Frontal cortex (tissue), 4 donors: ENCODE results near the gene PBX1. TPM values are rescaled to one million over a fixed set of nuclear protein-coding genes. Genes with fewer than 3 reads are reported as not detected.

Experiments used
- DNase-seq, 2 donors: peaks; one replicate each; pipeline ENCODE4 v3.0.0; 2012; ENCODE audit warnings: low spot score in 2 of 2
- FAIRE-seq: peaks from 2 replicates; lab custom pipeline; 2012; peaks lifted over from hg19 to GRCh38; lab: Jason Lieb, UNC
- total RNA-seq: library from RNA; depleted of rRNA; stranded (reverse); fragments of >200 nt; gene quantifications from one replicate; pipeline ENCODE4 v1.2.3, GENCODE V29; 2014
- donor health status: control.
- donor health status: control.
- donor health status: control.

The PBX1 gene
- total RNA-seq, 1 donor from 2014 or later: 197 TPM

- DNase-seq (no peak), FAIRE-seq (no peak)
Observed at GRCh38 chr1:164784960-164785359, 226.0 kb downstream of the PBX1 start.

- DNase-seq (no peak), FAIRE-seq (no peak)
Observed at GRCh38 chr1:164785841-164786534, 227.0 kb downstream of the PBX1 start.

GRCh38 chr1:164786980-164787833 lies 228.2 kb downstream of the PBX1 start:
- FAIRE-seq: no peak
- peak; percentile 68 to 82 for DNase-seq

GRCh38 chr1:164787834-164788231 lies 228.8 kb downstream of the PBX1 start:
- FAIRE-seq (no peak), DNase-seq (no peak)

GRCh38 chr1:164790081-164790480 lies 231.1 kb downstream of the PBX1 start:
- FAIRE-seq (no peak), DNase-seq (no peak)

- FAIRE-seq (no peak), DNase-seq (no peak)
Observed at GRCh38 chr1:164792410-164793004, 233.5 kb downstream of the PBX1 start.

- DNase-seq: no peak
- no peak for FAIRE-seq
Observed at GRCh38 chr1:164794356-164794755, 235.4 kb downstream of the PBX1 start.

- FAIRE-seq (no peak), DNase-seq (no peak)
Observed at GRCh38 chr1:164796916-164797315, 237.9 kb downstream of the PBX1 start.

GRCh38 chr1:164801246-164801731 lies 242.3 kb downstream of the PBX1 start:
- DNase-seq: no peak
- FAIRE-seq: no peak

GRCh38 chr1:164801791-164802502 lies 243.0 kb downstream of the PBX1 start:
- DNase-seq (no peak), FAIRE-seq (no peak)

GRCh38 chr1:164802529-164803282 lies 243.7 kb downstream of the PBX1 start:
- no peak for FAIRE-seq

GRCh38 chr1:164803366-164803765 lies 244.4 kb downstream of the PBX1 start:
- FAIRE-seq (no peak), DNase-seq (no peak)

More at GRCh38 chr1:164802529-164803282, 243.7 kb downstream of the PBX1 start:
- no peak for DNase-seq

GRCh38 chr1:164804366-164804765 lies 245.4 kb downstream of the PBX1 start:
- FAIRE-seq (no peak), DNase-seq (no peak)

- FAIRE-seq (no peak), DNase-seq (no peak)
Observed at GRCh38 chr1:164805399-164805798, 246.4 kb downstream of the PBX1 start.

GRCh38 chr1:164806531-164806930 lies 247.5 kb downstream of the PBX1 start:
- DNase-seq (no peak), FAIRE-seq (no peak)

GRCh38 chr1:164813776-164814175 lies 254.8 kb downstream of the PBX1 start:
- FAIRE-seq: no peak
- no peak for DNase-seq

GRCh38 chr1:164821648-164822047 lies 262.7 kb downstream of the PBX1 start:
- no peak for FAIRE-seq
- DNase-seq: no peak

- DNase-seq: no peak
Observed at GRCh38 chr1:164823486-164824279, 264.7 kb downstream of the PBX1 start.

GRCh38 chr1:164824542-164824941 lies 265.6 kb downstream of the PBX1 start:
- FAIRE-seq: no peak
- no peak for DNase-seq

More at GRCh38 chr1:164823486-164824279, 264.7 kb downstream of the PBX1 start:
- FAIRE-seq: no peak
